ENCODE results near the gene SDHD. TPM values are rescaled to one million over a fixed set of nuclear protein-coding genes. Genes with fewer than 3 reads are reported as not detected.

SDHD gene
- total and polyA plus RNA-seq, 9 of the 15 experiments (the other 6 are each of a cell fraction or from before 2014, with no cell fraction given), result 150 to 1,225 (median 215) TPM

DNA sequence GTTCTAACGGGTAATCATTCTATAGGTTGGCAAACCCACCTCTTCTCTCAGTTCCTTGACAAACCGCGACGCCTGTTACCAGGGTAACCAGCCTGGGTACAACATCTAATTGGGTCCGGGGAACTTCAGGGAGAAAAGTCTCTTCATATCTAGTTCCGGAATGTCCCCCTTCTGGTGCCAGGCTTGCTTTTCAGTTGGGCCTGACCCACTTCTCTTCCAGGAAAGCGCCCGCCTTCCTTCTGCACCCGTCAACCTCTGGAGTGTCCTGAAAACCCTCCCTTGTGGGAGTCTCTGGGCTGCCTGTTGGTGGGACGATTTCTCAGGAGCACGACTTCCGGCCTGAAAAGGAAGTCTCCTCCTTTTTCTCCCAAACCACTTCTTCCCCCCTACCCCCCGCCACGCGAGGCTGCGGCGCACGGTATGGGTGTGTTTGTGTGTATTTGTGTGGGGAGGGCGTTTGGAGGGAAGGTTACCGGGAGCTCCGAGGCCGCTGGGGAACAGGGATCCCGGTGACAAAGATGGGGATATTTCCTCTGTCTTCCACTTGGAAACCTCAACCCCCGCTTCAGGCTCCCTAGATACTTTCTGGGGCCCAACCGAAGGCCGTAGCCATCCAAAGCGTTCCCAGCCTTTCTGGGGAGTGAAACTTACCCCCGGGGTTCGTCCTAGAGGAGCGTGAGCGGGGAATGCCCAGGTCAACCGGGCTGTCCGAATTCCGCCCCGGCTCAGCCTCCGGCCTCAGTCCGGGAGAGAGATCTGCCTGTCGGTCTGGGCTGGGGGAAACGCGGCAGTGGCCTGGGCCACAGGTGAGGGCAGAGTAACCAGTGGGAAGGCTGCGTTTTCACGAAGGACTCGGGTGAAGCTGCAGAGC lies 12.5 kb upstream of the SDHD start, which contains the start of the genes NKAPD1 and PIH1D2 (continued):
- TF ChIP-seq, protein P1, sequence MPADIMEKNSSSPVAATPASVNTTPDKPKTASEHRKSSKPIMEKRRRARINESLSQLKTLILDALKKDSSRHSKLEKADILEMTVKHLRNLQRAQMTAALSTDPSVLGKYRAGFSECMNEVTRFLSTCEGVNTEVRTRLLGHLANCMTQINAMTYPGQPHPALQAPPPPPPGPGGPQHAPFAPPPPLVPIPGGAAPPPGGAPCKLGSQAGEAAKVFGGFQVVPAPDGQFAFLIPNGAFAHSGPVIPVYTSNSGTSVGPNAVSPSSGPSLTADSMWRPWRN (IDR thresholded peaks at IDR 0.05; ENCODE audit: low read depth), result no peak
- TF ChIP-seq TRIM28 (IDR thresholded peaks at IDR 0.05) (peak; percentile 92), SMARCA5 (IDR thresholded peaks at IDR 0.05) (no peak), NR2C1 (IDR thresholded peaks at IDR 0.05) (peak; percentile 82), NR2C1 (tag; IDR thresholded peaks at IDR 0.05) (peak; percentile 68; the same call in 1 of the 2 replicates), CSDE1 (IDR thresholded peaks at IDR 0.05) (peak in 1 of 2 experiments; percentile 91; a peak in 2 of 4 replicates), HDAC6 (IDR thresholded peaks at IDR 0.05; ENCODE audit: low read depth, low read length) (no peak), KDM1A (IDR thresholded peaks at IDR 0.05) (peak; percentile 11 to 32; a peak in 1 of 4 replicates)
- TF ChIP-seq, protein P2, sequence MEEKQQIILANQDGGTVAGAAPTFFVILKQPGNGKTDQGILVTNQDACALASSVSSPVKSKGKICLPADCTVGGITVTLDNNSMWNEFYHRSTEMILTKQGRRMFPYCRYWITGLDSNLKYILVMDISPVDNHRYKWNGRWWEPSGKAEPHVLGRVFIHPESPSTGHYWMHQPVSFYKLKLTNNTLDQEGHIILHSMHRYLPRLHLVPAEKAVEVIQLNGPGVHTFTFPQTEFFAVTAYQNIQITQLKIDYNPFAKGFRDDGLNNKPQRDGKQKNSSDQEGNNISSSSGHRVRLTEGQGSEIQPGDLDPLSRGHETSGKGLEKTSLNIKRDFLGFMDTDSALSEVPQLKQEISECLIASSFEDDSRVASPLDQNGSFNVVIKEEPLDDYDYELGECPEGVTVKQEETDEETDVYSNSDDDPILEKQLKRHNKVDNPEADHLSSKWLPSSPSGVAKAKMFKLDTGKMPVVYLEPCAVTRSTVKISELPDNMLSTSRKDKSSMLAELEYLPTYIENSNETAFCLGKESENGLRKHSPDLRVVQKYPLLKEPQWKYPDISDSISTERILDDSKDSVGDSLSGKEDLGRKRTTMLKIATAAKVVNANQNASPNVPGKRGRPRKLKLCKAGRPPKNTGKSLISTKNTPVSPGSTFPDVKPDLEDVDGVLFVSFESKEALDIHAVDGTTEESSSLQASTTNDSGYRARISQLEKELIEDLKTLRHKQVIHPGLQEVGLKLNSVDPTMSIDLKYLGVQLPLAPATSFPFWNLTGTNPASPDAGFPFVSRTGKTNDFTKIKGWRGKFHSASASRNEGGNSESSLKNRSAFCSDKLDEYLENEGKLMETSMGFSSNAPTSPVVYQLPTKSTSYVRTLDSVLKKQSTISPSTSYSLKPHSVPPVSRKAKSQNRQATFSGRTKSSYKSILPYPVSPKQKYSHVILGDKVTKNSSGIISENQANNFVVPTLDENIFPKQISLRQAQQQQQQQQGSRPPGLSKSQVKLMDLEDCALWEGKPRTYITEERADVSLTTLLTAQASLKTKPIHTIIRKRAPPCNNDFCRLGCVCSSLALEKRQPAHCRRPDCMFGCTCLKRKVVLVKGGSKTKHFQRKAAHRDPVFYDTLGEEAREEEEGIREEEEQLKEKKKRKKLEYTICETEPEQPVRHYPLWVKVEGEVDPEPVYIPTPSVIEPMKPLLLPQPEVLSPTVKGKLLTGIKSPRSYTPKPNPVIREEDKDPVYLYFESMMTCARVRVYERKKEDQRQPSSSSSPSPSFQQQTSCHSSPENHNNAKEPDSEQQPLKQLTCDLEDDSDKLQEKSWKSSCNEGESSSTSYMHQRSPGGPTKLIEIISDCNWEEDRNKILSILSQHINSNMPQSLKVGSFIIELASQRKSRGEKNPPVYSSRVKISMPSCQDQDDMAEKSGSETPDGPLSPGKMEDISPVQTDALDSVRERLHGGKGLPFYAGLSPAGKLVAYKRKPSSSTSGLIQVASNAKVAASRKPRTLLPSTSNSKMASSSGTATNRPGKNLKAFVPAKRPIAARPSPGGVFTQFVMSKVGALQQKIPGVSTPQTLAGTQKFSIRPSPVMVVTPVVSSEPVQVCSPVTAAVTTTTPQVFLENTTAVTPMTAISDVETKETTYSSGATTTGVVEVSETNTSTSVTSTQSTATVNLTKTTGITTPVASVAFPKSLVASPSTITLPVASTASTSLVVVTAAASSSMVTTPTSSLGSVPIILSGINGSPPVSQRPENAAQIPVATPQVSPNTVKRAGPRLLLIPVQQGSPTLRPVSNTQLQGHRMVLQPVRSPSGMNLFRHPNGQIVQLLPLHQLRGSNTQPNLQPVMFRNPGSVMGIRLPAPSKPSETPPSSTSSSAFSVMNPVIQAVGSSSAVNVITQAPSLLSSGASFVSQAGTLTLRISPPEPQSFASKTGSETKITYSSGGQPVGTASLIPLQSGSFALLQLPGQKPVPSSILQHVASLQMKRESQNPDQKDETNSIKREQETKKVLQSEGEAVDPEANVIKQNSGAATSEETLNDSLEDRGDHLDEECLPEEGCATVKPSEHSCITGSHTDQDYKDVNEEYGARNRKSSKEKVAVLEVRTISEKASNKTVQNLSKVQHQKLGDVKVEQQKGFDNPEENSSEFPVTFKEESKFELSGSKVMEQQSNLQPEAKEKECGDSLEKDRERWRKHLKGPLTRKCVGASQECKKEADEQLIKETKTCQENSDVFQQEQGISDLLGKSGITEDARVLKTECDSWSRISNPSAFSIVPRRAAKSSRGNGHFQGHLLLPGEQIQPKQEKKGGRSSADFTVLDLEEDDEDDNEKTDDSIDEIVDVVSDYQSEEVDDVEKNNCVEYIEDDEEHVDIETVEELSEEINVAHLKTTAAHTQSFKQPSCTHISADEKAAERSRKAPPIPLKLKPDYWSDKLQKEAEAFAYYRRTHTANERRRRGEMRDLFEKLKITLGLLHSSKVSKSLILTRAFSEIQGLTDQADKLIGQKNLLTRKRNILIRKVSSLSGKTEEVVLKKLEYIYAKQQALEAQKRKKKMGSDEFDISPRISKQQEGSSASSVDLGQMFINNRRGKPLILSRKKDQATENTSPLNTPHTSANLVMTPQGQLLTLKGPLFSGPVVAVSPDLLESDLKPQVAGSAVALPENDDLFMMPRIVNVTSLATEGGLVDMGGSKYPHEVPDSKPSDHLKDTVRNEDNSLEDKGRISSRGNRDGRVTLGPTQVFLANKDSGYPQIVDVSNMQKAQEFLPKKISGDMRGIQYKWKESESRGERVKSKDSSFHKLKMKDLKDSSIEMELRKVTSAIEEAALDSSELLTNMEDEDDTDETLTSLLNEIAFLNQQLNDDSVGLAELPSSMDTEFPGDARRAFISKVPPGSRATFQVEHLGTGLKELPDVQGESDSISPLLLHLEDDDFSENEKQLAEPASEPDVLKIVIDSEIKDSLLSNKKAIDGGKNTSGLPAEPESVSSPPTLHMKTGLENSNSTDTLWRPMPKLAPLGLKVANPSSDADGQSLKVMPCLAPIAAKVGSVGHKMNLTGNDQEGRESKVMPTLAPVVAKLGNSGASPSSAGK (IDR thresholded peaks at IDR 0.05), result peak; percentile 24; the same call in 1 of the 2 replicates
- TF ChIP-seq, protein P3, sequence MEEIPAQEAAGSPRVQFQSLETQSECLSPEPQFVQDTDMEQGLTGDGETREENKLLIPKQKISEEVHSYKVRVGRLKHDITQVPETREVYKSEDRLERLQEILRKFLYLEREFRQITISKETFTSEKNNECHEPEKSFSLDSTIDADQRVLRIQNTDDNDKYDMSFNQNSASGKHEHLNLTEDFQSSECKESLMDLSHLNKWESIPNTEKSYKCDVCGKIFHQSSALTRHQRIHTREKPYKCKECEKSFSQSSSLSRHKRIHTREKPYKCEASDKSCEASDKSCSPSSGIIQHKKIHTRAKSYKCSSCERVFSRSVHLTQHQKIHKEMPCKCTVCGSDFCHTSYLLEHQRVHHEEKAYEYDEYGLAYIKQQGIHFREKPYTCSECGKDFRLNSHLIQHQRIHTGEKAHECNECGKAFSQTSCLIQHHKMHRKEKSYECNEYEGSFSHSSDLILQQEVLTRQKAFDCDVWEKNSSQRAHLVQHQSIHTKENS (CRISPR knock-in tag; IDR thresholded peaks at IDR 0.05), result no peak

Data from K562 (cell line).